ENCODE results near the gene NTSR1. TPM values are rescaled to one million over a fixed set of nuclear protein-coding genes. Genes with fewer than 3 reads are reported as not detected.

The NTSR1 gene
- total RNA-seq, 2 experiments from 2014 or later: not detected

DNA sequence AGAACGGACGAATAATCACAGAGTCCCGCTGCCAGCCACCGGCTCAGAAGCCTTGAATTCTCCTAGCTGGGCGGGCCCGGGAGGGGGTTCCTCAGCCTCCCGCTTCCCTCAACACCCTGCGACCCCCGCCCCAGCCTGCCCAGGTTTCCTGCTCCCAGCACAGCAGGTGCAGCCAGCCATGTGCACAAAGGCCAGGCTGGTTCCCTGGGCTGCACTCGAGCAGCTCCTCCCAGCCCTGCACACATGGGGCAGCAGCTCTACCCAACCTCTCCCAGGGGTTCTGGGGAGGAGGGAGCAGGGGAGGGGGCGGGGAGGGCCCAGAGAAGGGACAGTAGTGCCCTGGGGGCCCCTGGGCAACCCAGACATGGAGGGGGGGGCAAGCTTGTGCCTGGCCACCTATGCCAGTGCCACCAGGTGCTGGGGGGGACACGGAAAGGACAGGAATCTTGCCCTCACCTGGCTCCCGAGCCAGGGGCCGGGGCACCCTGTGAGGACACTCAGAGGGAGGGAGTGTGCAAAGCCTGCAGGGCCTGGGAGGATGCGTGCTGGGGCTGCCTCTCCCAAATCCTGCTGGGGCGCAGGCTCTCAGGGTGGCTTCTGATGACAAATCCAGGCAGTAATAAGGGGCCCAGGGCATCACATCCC is 1.2 kb upstream of the NTSR1 start:
- DNase-seq: no peak
- peaks cover 8% of the 10 kb centered on the region for H3K4me1 Mint-ChIP-seq (ENCODE audit: low read depth)
- H3K4me3 Mint-ChIP-seq: no peak overlapping the region
- intact Hi-C loops (cut with micrococcal nuclease): no loop called here
- no peaks in the 10 kb centered on the region for H3K9me3 Mint-ChIP-seq
- H3K27ac Mint-ChIP-seq: no peak overlapping the region
- H3K36me3 Mint-ChIP-seq: no peaks in the 10 kb centered on the region
- ChIA-PET CTCF (interaction anchor here (1.0 to 1.3 kb wide), 2 partner anchors 11 to 101 kb away, joined by 3 read pairs; no protein-coding TSS in a partner anchor), POLR2A (no interaction called here)
- H3K27me3 Mint-ChIP-seq: peaks cover 25% of the 10 kb centered on the region

GRCh38 chr20:62707921-62708521 is 615 bp upstream of the NTSR1 start:
- Mint-ChIP-seq H3K27me3 (peaks cover 25% of the 10 kb centered on the region), H3K27ac (no peak overlapping the region), H3K4me3 (no peak overlapping the region), H3K9me3 (no peaks in the 10 kb centered on the region), H3K36me3 (no peaks in the 10 kb centered on the region), H3K4me1 (ENCODE audit: low read depth) (peaks cover 8% of the 10 kb centered on the region)
- POLR2A ChIA-PET: no interaction called here
- CTCF ChIA-PET: interaction anchor here (1.0 to 1.3 kb wide), 2 partner anchors 11 to 101 kb away, joined by 3 read pairs; no protein-coding TSS in a partner anchor
- DNase-seq: peak; percentile 22
- intact Hi-C loops (cut with micrococcal nuclease): no loop called here

- Mint-ChIP-seq H3K36me3 (no peaks in the 10 kb centered on the region), H3K4me3 (no peak overlapping the region), H3K9me3 (no peaks in the 10 kb centered on the region), H3K4me1 (ENCODE audit: low read depth) (peaks cover 6% of the 10 kb centered on the region), H3K27me3 (peaks cover 27% of the 10 kb centered on the region), H3K27ac (no peak overlapping the region)
- POLR2A ChIA-PET: interaction anchor here (0.8 kb wide), 1 partner anchor 31 kb away, joined by 3 read pairs; no protein-coding TSS in a partner anchor
- intact Hi-C loops (cut with micrococcal nuclease): no loop called here
- no peak for DNase-seq
- CTCF ChIA-PET: interaction anchor here (0.9 kb wide), 1 partner anchor 82 kb away, joined by 3 read pairs; no protein-coding TSS in a partner anchor
Measured at GRCh38 chr20:62709537-62709905, 885 bp downstream of the NTSR1 start.

GRCh38 chr20:62710221-62710885 is 1.7 kb downstream of the NTSR1 start:
- Mint-ChIP-seq H3K27ac (no peak overlapping the region), H3K4me3 (no peak overlapping the region), H3K9me3 (no peaks in the 10 kb centered on the region), H3K27me3 (peaks cover 27% of the 10 kb centered on the region), H3K4me1 (ENCODE audit: low read depth) (peaks cover 9% of the 10 kb centered on the region), H3K36me3 (no peaks in the 10 kb centered on the region)
- CTCF ChIA-PET: no interaction called here
- intact Hi-C loops (cut with micrococcal nuclease): no loop called here
- POLR2A ChIA-PET: interaction anchor here (0.8 kb wide), 1 partner anchor 30 kb away, joined by 3 read pairs; no protein-coding TSS in a partner anchor
- no peak for DNase-seq

- ChIA-PET POLR2A (no interaction called here), CTCF (interaction anchor here (0.7 kb wide), 1 partner anchor 94 kb away, joined by 3 read pairs; no protein-coding TSS in a partner anchor)
- no peak overlapping the region for H3K27ac Mint-ChIP-seq
- intact Hi-C loops (cut with micrococcal nuclease): no loop called here
- peaks cover 27% of the 10 kb centered on the region for H3K27me3 Mint-ChIP-seq
- H3K9me3 Mint-ChIP-seq: no peaks in the 10 kb centered on the region
- H3K4me3 Mint-ChIP-seq: no peak overlapping the region
- H3K4me1 Mint-ChIP-seq (ENCODE audit: low read depth): peaks cover 15% of the 10 kb centered on the region
- H3K36me3 Mint-ChIP-seq: no peaks in the 10 kb centered on the region
- peak; percentile 48 for DNase-seq
Measured at GRCh38 chr20:62710886-62711702, 2.5 kb downstream of the NTSR1 start.

- POLR2A ChIA-PET: no interaction called here
- H3K27me3 Mint-ChIP-seq: peaks cover 27% of the 10 kb centered on the region
Measured at GRCh38 chr20:62711703-62712101, 3.1 kb downstream of the NTSR1 start.

DNA sequence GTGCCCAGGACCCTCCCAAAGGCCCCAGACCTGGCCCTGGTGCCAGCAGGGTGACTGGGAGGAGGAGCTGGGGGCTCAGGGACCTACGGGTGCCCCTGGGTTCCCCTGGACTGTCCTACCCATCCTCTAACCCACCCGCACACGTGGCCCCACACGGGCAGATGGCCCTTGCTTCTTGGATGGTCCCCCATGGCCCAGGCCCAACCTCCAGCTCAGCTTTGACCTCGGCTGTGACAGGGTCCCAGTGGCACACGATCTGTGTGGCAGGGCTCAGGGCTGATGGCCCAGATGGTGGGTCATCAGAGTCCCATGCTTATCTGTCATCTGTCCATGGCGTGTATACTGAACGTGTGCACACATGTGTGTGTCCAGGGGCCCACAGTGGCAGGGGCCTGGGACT is 4.0 kb downstream of the NTSR1 start:
- Mint-ChIP-seq H3K36me3 (no peaks in the 10 kb centered on the region), H3K27ac (no peak overlapping the region), H3K4me3 (no peak overlapping the region), H3K9me3 (no peaks in the 10 kb centered on the region), H3K27me3 (peaks cover 25% of the 10 kb centered on the region), H3K4me1 (ENCODE audit: low read depth) (peaks cover 25% of the 10 kb centered on the region)
- no peak for DNase-seq
- ChIA-PET CTCF (no interaction called here), POLR2A (no interaction called here)
- intact Hi-C loops (cut with micrococcal nuclease): no loop called here

More at GRCh38 chr20:62711703-62712101, 3.1 kb downstream of the NTSR1 start:
- no peak overlapping the region for H3K4me3 Mint-ChIP-seq
- H3K9me3 Mint-ChIP-seq: no peaks in the 10 kb centered on the region
- CTCF ChIA-PET: interaction anchor here (0.7 kb wide), 1 partner anchor 95 kb away, joined by 3 read pairs; no protein-coding TSS in a partner anchor
- no peaks in the 10 kb centered on the region for H3K36me3 Mint-ChIP-seq
- peaks cover 21% of the 10 kb centered on the region for H3K4me1 Mint-ChIP-seq (ENCODE audit: low read depth)
- DNase-seq: no peak
- H3K27ac Mint-ChIP-seq: no peak overlapping the region
- intact Hi-C loops (cut with micrococcal nuclease): no loop called here

DNA sequence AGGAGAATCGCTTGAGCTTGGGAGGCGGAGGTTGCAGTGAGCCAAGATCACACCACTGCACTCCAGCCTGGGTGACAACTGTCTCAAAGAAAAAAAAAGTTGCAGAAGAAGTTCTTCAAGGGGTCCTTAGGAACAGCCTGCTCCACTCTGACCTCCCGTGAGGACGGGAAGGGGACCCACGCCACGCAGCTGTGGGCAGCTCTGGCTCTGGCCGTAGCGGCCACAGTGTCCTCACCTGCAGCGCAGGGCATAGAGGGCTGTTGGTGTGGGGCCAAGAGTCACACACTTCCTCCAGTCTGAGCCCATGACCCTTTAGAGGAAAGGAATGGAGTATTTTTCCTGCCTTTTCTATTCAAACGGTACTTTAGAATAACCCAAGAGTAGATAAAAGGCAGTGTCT is 5.4 kb downstream of the NTSR1 start:
- Mint-ChIP-seq H3K36me3 (no peaks in the 10 kb centered on the region), H3K27me3 (peaks cover 18% of the 10 kb centered on the region), H3K9me3 (no peaks in the 10 kb centered on the region), H3K27ac (no peak overlapping the region), H3K4me3 (no peak overlapping the region), H3K4me1 (ENCODE audit: low read depth) (peaks cover 19% of the 10 kb centered on the region)
- ChIA-PET POLR2A (no interaction called here), CTCF (no interaction called here)
- DNase-seq: no peak
- intact Hi-C loops (cut with micrococcal nuclease): no loop called here

- H3K4me3 Mint-ChIP-seq: no peak overlapping the region
- peaks cover 6% of the 10 kb centered on the region for H3K9me3 Mint-ChIP-seq
- no peaks in the 10 kb centered on the region for H3K36me3 Mint-ChIP-seq
- ChIA-PET CTCF (interaction anchor here (0.8 kb wide), 1 partner anchor 77 kb away, joined by 3 read pairs; no protein-coding TSS in a partner anchor), POLR2A (no interaction called here)
- intact Hi-C loops (cut with micrococcal nuclease): no loop called here
- peaks cover 19% of the 10 kb centered on the region for H3K4me1 Mint-ChIP-seq (ENCODE audit: low read depth)
- no peak overlapping the region for H3K27ac Mint-ChIP-seq
- DNase-seq: no peak
- H3K27me3 Mint-ChIP-seq: peaks cover 15% of the 10 kb centered on the region
Measured at GRCh38 chr20:62714799-62715198, 6.2 kb downstream of the NTSR1 start.

DNA sequence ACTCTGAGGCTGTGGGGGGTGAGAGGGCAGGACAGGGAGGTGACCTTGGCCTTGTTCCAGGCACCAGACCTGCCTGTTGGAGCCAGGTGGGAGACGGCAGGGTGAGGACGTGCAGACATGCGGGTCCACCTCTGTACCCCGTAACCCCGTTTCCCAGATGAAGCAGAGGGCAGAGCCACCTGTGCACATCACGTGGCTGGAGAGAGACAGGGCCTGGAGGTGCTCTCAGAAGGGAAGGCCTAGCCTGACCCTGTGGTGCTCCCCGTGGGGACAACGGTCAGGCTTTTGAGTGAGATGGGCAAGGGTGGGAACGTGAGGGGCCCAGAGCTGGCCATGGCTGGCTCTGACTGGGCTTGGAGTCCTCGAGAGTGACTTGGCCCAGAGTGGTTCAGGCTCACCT is 6.6 kb downstream of the NTSR1 start:
- Mint-ChIP-seq H3K4me3 (no peak overlapping the region), H3K36me3 (no peaks in the 10 kb centered on the region), H3K4me1 (ENCODE audit: low read depth) (peaks cover 19% of the 10 kb centered on the region), H3K27ac (no peak overlapping the region), H3K27me3 (peaks cover 12% of the 10 kb centered on the region), H3K9me3 (peaks cover 6% of the 10 kb centered on the region)
- DNase-seq: no peak
- ChIA-PET POLR2A (interaction anchor here (1.0 kb wide), 1 partner anchor 73 kb away, joined by 3 read pairs; the partner anchor contains the start of gene SLCO4A1), CTCF (interaction anchor here (0.8 to 1.1 kb wide), 2 partner anchors 77 to 98 kb away, joined by 3 read pairs; no protein-coding TSS in a partner anchor)
- intact Hi-C loops (cut with micrococcal nuclease): no loop called here

GRCh38 chr20:62716198-62716940 is 7.7 kb downstream of the NTSR1 start:
- intact Hi-C loops (cut with micrococcal nuclease): no loop called here
- no peak overlapping the region for H3K4me3 Mint-ChIP-seq
- DNase-seq: peak; percentile 48
- ChIA-PET CTCF (interaction anchor here (0.6 to 1.2 kb wide), 3 partner anchors 50 to 100 kb away, joined by 3 to 5 read pairs (median 3); no protein-coding TSS in a partner anchor), POLR2A (interaction anchor here (0.6 to 1.1 kb wide), 3 partner anchors 17 to 74 kb away, joined by 3 read pairs; partner anchors contain the start of gene SLCO4A1)
- no peak overlapping the region for H3K27ac Mint-ChIP-seq
- H3K9me3 Mint-ChIP-seq: peaks cover 14% of the 10 kb centered on the region
- H3K27me3 Mint-ChIP-seq: peaks cover 7% of the 10 kb centered on the region
- peaks cover 21% of the 10 kb centered on the region for H3K4me1 Mint-ChIP-seq (ENCODE audit: low read depth)
- peaks cover 2% of the 10 kb centered on the region for H3K36me3 Mint-ChIP-seq

All from activated CD4-positive, alpha-beta memory T cell treated with anti-CD3 and anti-CD28 coated beads for 36 hours (primary cell).